KOPT-K1 (cell line): ENCODE results near the gene CGB7.
"Not testable (repeated sequence)": the region's sequence is repeated elsewhere in the genome, so short reads cannot be mapped to it uniquely, and the experiment has no call there.

ENCODE experiments used
- H3K27ac ChIP-seq: fragments of 200-600 bp; sonication (generic); 2 replicates; pipeline ENCODE4 v1.5.1; 2016; ENCODE audit warnings: antibody characterized with exemption, mild to moderate bottlenecking, low read depth, low read length; ENCODE audit not compliant: poor library complexity, severe bottlenecking
- H3K36me3 ChIP-seq: fragments of 200-600 bp; sonication (generic); 2 replicates; pipeline ENCODE4 v1.5.1; 2017; ENCODE audit warnings: antibody characterized with exemption, mild to moderate bottlenecking, low read length, moderate library complexity; ENCODE audit not compliant: insufficient read depth
- H3K9me3 ChIP-seq: fragments of 200-600 bp; sonication (generic); 2 replicates; pipeline ENCODE4 v1.5.1; 2017; ENCODE audit warnings: antibody characterized with exemption, low read length, mild to moderate bottlenecking; ENCODE audit not compliant: insufficient read depth, poor library complexity, severe bottlenecking

Gene CGB7

DNA sequence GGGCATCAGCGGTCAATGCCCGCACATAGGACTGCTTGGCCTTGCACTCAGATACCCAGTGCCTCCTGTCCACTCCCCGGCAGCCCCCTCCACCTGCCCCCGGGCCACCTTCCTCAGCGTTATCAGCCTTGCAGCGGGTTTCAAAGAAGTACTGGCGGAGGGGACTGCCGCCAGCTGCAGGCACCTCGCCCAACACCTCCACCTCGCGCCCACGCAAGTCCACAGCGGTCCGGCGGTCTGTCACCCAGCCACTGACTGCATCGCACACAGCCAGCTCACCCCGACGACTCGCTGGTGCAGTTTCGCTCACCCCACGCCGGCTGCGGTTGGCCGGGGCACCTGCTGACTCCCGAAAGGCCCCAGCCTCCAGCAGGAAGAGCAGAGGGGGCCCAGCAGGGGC lies 3.9 kb upstream of the CGB7 start:
- Histone ChIP-seq H3K36me3 (no peaks in the 10 kb centered on the region), H3K9me3 (no peaks in the 10 kb centered on the region), H3K27ac (no peak overlapping the region)

DNA sequence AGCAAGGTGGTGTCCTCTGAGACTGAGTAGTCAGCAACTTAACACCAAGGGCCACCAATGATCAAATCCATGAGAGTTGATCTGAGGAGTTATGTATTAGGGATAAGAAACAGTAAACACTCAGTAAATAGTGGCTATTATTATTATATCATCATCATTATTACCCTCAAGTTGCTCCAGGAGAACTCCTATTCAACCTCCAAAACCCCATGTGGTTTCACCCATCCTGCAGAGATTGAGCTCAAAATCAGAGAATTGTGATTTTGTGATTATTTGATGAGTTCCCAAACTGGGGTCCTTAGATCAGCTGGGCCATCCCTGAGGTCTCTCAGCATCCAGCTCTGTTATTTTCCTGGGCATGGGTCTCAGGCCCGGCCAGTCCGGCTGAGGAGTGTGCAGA lies 3.5 kb upstream of the CGB7 start:
- Histone ChIP-seq H3K9me3 (no peaks in the 10 kb centered on the region), H3K36me3 (no peaks in the 10 kb centered on the region), H3K27ac (no peak overlapping the region)

DNA sequence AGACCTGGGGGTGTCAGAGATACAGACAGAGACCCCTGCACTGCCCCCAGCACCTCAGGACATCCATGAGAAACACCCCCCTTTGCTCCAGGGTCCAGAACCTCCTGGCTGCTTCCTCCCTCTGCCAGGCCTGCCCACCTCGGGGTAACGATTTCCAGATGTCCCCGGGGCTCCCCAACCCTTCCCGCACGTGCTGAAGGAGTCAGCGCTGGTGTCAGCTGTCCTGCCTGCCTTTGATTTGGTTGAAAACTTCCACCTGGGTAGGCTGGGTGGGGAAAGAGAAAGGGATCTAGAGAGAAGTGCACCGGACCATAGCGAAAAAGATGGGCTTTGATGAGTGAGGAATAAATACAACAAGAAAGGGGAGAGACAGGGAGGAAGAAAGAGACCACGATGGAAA lies 1.5 kb upstream of the CGB7 start:
- H3K9me3 ChIP-seq, result no peaks in the 10 kb centered on the region
- H3K36me3 ChIP-seq, result no peaks in the 10 kb centered on the region
- H3K27ac ChIP-seq, result no peak overlapping the region

DNA sequence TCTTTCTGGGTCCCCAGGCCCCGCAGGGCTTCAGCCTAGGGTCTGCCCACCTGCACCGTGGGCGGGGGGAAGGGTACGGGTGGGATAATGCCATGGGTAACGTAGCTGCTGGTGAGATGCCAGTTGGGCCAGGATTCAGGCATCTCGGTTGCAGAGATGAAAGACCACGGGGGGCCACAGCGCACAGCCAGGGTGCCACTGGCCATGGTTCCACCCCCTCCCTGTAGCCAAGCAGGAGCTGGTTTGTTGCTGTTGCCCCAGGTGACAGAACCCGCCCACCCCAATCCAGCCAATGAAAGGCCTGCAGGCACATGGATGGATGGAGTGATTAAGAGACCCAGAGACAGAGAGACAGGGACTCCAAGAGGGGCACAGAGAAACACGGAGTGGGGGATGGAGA lies 1.0 kb upstream of the CGB7 start:
- Histone ChIP-seq H3K27ac (no peak overlapping the region), H3K9me3 (no peaks in the 10 kb centered on the region), H3K36me3 (no peaks in the 10 kb centered on the region)

DNA sequence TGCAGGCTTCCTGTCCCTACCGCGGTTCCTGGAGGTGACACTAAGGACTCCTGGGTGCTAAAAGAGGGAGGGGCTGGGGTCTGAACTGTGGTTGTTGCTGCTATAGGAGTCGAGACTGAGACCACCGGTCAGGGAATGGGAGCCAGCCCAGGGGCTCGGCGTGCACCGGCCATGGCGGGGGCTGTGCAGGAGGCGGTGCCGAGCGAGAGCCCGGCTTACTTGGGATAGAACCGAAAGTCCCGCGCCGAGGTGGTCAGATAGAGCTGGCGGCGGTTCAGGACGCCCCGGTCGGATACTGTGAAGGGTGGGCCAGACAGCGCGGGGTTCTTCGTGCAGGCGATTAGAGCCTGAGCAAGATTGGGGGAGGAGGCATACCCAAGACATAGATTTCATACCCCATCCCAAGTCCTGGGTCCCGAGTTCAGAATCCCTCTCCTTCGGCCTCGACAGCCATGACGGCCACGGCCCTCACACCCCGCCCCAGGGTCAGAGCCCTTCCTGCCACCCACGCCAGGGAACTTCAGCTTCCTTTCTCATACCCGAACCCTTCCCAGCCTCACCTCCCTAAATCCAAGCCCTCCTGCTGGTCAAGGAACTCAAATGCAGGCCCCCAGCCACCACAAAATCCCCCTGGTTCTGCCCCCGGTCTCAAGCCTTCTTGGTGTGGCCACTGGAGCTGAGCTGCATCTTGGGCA lies 500 bp downstream of the CGB7 start:
- H3K36me3 ChIP-seq, H3K27ac ChIP-seq, H3K9me3 ChIP-seq: not testable (repeated sequence)

DNA sequence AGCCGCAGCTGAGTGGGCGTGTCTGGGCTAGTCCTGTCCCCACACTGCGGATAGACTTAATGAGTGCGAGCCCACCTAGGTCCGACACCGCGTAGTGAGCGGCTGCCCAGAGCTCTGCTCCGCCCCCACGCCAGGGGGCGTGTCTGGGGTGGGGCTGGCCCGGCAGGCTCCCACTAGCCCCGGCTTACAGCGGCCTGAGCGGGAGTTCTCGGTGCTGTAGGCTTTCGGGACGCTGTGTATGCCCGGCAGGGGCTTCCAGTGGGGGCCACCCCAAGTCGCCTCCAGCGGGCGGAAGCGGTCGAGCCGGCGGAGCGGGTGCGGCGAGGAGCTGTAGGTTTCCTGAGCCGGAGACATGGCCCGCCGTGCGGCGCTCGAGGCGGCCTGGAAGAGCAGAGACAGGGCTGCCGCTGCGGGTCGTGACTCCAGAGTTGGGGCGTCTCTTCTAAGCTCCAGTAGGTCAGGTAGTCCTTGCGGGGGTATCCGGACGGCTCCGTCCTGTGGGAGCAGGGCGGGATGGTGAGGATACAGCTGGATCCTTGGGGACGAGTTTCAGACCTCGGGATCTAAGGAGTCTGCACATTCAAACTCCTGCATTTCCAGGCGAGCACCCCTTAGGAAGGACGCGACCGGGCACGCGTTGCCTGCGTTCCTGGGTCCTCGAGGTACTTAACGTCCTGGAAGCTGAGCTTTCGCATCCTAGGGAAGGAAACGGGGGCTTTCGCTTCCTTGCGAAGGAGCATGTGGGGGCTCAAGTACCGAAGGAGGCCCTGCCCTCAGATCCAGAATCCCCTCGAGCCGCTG lies 1.2 kb downstream of the CGB7 start:
- Histone ChIP-seq H3K27ac (no peak overlapping the region), H3K9me3 (no peaks in the 10 kb centered on the region), H3K36me3 (no peaks in the 10 kb centered on the region)

DNA sequence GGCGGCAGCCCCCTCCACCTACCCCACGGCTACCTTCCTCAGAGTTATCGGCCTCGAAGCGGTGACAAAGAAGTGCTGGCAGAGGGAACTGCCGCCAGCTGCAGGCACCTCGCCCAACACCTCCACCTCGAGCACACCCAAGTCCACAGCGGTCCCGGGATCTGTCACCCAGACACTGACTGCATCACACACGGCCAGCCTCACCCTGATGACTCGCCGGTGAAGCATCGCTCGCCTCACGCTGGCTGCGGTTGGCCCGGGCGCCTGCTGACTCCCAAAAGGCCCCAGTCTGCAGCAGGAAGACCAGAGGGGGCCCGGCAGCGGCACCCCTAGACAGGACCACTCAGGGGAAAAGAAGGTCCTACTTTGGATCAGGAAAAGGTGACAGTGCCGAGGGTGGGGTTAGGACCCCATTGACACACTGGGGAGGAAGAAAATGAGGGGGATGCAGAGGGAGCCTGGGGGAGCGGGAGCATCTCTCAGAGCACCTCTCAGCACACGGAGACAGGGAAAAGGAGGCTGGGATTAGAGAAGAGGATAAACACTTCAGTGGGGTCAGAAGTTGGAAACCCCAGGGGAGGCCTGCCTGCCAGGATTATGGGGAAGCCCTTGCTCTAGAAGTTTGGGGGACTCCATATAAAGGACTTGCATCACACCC lies 7.0 kb downstream of the CGB7 start:
- not testable (repeated sequence) for H3K9me3 ChIP-seq, H3K27ac ChIP-seq, H3K36me3 ChIP-seq

DNA sequence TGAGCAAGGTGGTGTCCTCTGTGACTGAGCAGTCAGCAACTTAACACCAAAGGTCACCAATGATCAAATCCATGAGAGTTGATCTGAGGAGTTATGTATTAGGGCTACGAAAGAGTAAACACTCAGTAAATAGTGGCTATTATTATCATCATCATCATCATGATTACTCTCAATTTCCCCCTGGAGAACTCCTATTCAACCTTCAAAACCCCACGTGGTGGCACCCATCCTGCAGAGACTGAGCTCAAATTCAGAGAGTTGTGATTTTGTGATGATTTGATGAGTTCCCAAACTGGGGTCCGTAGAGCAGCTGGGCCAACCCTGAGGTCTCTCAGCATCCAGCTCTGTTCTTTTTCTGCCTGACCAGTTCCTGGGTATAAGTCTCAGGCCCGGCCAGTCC lies 7.7 kb downstream of the CGB7 start:
- not testable (repeated sequence) for H3K27ac ChIP-seq, H3K9me3 ChIP-seq, H3K36me3 ChIP-seq

DNA sequence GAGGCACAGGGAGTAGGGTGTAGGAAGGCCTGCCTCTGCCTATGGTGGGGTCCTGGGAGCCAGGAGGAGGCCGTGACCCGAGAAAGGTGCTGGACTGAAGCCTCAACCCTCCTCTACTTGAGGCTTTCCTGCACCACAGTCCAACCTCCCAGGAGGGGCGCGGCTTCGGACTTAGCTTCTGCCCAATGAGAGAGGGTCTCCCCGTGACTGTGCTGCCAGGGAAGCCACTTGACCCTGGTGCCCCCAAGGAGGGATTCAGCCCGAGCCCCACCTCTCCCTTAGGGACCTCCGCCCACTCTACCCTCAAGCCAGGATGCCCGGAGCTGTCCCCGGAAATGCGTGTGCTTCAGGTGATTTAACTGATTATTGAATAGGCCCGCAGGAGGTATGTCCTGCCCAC lies 8.5 kb downstream of the CGB7 start, which contains the start of gene CGB8:
Gene CGB8 (minus strand): TSS at position 101 of the 400 bp plus-strand sequence. CDS start 372 bp downstream, outside the sequence.
- not testable (repeated sequence) for H3K27ac ChIP-seq, H3K9me3 ChIP-seq, H3K36me3 ChIP-seq

DNA sequence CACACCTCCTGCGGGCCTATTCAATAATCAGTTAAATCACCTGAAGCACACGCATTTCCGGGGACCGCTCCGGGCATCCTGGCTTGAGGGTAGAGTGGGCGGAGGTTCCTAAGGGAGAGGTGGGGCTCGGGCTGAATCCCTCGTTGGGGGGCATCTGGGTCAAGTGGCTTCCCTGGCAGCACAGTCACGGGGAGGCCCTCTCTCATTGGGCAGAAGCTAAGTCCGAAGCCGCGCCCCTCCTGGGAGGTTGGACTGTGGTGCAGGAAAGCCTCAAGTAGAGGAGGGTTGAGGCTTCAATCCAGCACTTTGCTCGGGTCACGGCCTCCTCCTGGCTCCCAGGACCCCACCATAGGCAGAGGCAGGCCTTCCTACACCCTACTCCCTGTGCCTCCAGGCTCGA lies 14.0 kb downstream of the CGB7 start, which contains the start of gene CGB5:
Gene CGB5 (plus strand): TSS at position 301 of the 400 bp plus-strand sequence. CDS start 362 bp downstream, outside the sequence.
- not testable (repeated sequence) for H3K9me3 ChIP-seq, H3K36me3 ChIP-seq

DNA sequence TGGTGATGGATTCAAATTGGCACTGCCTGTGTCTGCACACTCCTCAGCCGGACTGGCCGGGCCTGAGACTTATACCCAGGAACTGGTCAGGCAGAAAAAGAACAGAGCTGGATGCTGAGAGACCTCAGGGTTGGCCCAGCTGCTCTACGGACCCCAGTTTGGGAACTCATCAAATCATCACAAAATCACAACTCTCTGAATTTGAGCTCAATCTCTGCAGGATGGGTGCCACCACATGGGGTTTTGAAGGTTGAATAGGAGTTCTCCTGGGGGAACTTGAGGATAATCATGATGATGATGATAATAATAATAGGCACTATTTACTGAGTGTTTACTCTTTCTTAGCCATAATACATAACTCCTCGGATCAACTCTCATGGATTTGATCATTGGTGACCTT lies 14.9 kb downstream of the CGB7 start:
- H3K36me3 ChIP-seq, H3K27ac ChIP-seq, H3K9me3 ChIP-seq: not testable (repeated sequence)

More for the DNA sequence above, 14.0 kb downstream of the CGB7 start, which contains the start of gene CGB5:
- not testable (repeated sequence) for H3K27ac ChIP-seq

DNA sequence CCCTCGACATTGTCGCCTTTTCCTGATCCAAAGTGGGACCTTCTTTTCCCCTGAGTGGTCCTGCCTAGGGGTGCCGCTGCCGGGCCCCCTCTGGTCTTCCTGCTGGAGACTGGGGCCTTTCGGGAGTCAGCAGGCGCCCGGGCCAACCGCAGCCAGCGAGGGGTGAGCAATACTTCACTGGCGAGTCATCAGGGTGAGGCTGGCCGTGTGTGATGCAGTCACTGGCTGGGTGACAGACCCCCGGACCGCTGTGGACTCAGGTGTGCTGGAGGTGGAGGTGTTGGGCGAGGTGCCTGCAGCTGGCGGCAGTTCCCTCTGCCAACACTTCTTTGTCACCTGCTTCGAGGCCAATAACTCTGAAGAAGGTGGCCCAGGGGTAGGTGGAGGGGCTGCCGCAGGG lies 15.4 kb downstream of the CGB7 start:
- Histone ChIP-seq H3K9me3 (no peaks in the 10 kb centered on the region), H3K27ac (no peak overlapping the region), H3K36me3 (no peaks in the 10 kb centered on the region)

DNA sequence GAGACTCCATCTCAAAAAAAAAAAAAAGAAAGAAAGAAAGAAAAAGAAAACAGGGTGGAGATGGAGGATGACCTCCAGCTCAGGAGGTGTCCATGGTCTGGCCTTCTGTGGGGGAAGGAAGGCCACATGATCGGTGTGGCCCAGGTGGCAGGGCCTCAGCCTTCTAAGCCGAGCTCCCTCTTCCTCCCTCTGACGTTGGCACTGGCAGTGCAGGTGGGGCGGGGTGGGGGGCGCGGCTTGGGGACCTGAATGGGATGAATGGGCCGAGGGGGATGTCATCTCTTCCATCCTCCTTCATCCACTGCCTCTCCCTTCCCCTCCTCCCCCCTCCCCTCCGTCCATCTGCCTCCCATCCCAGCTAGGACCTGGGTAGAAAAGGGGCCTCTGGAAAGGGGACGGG lies 17.8 kb downstream of the CGB7 start:
- not testable (repeated sequence) for H3K27ac ChIP-seq, H3K36me3 ChIP-seq, H3K9me3 ChIP-seq

DNA sequence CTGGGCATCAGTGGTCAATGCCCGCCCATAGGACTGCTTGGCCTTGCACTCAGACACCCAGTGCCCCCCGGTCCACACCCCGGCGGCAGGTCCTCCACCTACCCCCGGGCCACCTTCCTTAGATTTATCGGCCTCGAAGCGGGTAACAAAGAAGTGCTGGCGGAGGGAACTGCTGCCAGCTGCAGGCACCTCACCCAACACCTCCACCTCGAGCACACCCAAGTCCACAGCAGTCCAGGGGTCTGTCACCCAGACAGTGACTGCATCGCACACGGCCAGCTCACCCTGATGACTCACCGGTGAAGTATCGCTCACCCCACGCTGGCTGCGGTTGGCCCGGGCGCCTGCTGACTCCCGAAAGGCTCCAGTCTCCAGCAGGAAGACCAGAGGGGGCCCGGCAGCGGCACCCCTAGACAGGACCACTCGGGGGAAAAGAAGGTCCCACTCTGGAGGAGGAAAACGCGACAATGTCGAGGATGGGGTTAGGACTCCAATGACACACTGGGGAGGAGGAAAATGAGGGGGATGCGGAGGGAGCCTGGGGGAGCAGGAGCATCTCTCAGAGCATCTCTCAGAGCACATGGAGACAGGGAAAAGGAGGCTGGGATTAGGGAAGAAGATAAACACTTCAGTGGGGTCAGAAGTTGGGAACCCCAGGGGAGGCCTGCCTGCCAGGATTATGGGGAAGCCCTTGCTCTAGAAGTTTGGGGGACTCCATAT lies 18.8 kb downstream of the CGB7 start:
- H3K9me3 ChIP-seq, H3K36me3 ChIP-seq, H3K27ac ChIP-seq: not testable (repeated sequence)

DNA sequence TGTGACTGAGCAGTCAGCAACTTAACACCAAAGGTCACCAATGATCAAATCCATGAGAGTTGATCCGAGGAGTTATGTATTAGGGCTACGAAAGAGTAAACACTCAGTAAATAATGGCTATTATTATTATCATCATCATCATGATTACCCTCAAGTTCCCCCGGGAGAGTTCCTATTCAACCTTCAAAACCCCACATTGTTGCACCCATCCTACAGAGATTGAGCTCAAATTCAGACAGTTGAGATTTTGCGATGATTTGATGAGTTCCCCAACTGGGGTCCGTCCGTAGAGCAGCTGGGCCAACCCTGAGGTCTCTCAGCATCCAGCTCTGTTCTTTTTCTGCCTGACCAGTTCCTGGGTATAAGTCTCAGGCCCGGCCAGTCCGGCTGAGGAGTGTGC lies 19.4 kb downstream of the CGB7 start:
- H3K27ac ChIP-seq, H3K36me3 ChIP-seq, H3K9me3 ChIP-seq: not testable (repeated sequence)
